Measurements from ENCODE around the gene ISM1.

DNA sequence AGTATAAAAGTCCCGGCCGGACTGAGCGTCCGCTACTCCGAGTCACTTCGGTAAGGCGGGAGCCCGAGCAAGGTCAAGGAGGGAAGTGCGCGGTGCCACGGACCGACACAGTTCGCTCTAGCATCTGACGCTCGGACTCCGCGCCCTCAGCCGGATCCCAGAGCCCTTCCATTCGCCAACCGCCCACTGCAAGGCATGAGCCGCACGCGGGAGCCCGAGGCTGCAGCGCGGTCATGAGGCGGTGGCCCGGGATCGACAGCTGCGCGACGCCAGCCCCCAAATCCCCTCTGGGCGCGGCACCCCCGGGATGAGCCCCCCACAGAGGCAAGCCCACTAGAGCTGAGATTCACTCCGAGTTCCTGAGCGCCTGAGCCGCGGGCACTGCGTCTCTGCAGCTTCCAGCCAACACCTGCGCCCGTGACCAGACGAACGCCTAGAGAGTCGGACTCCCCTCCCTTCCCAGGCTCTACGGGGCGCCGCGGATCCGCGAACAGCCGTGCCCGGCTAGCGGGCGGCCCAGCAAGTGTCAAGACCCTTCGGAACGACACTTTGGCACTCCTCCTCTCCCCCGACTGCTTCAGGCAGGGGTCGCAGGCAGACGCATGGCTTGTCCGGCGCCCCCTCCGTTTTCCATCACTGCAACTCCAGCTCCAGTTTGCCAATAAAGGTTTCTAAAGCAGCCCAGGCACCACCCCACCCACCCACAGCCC is 725 bp upstream of the ISM1 start:
- TF ChIP-seq, protein P1, sequence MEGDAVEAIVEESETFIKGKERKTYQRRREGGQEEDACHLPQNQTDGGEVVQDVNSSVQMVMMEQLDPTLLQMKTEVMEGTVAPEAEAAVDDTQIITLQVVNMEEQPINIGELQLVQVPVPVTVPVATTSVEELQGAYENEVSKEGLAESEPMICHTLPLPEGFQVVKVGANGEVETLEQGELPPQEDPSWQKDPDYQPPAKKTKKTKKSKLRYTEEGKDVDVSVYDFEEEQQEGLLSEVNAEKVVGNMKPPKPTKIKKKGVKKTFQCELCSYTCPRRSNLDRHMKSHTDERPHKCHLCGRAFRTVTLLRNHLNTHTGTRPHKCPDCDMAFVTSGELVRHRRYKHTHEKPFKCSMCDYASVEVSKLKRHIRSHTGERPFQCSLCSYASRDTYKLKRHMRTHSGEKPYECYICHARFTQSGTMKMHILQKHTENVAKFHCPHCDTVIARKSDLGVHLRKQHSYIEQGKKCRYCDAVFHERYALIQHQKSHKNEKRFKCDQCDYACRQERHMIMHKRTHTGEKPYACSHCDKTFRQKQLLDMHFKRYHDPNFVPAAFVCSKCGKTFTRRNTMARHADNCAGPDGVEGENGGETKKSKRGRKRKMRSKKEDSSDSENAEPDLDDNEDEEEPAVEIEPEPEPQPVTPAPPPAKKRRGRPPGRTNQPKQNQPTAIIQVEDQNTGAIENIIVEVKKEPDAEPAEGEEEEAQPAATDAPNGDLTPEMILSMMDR (IDR thresholded peaks at IDR 0.05; ENCODE audit: insufficient read depth, low read depth, low read length): no peak
- TF ChIP-seq EZH2 (IDR thresholded peaks at IDR 0.05; ENCODE audit: insufficient read depth, low read length): peak; percentile 72
